ENCODE results near the gene HSPB3. TPM values are rescaled to one million over a fixed set of nuclear protein-coding genes. Genes with fewer than 3 reads are reported as not detected.
"Not testable (repeated sequence)": the region's sequence is repeated elsewhere in the genome, so short reads cannot be mapped to it uniquely, and the experiment has no call there.

The HSPB3 gene
- total RNA-seq, 1 experiment from 2014 or later = not detected

DNA sequence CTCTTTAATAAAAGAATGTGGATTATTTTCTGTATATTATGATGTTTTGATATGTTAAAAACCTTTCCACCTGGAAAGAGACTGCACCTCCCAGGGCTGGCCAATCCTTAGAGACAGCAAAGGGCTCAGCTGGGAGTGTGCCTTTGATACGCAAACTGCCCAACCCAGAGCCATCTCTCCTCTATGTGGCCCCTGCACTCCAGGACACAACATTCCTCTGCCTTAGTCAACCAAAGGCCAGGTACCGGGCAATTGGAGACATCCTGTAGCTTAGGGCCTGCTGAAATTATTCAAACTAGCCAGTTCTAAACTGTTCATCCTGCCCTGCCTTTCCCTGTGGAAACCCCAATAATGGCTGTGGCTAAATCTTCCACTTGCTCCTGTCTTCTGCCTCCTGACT is 5.0 kb upstream of the HSPB3 start:
- in situ Hi-C loops (cut with HindIII; ENCODE audit: low sequenced_read_pairs) = no loop called here
- DNase-seq (ENCODE audit: low spot score) = no peak

DNA sequence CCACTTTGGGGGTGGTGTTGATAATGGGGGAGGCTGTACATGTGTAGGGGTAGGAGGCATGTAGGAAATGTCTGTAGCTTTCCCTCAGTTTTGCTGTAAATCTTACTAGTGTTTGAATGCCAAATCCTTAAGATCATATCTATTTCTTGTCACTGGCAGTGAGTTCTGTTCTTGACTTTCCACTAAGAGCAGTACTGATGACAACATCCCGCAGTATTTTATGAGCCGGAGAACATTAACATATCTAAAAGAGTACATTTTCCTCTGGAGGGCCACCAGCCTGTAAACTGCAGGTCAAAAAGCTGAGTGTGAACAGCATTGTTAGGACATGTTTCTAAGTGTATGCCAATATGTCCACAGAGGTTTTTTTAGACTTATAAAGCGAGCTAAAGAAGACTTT is 2.5 kb upstream of the HSPB3 start:
- no peak for DNase-seq (ENCODE audit: low spot score)
- in situ Hi-C loops (cut with HindIII; ENCODE audit: low sequenced_read_pairs) = no loop called here

DNA sequence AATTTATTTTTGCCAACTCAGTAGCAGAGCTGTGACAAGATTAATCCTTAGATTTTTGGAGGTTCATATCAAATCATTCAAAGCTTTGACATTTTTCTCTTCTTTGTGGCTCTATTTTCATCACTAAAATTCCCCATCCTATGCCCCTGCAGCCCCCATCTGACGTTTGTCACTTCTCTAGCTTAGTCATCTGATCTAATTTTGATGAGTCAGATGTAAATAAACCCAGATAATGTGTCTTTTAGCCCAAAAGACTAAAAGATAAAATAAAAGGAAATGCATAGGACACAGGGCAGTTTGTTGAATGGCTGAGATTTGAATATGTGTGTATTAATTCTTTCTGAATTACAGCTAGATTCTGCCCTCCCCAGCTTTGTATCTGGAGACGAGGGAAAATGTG is 897 bp upstream of the HSPB3 start:
- no peak for DNase-seq (ENCODE audit: low spot score)
- in situ Hi-C loops (cut with HindIII; ENCODE audit: low sequenced_read_pairs) = no loop called here

DNA sequence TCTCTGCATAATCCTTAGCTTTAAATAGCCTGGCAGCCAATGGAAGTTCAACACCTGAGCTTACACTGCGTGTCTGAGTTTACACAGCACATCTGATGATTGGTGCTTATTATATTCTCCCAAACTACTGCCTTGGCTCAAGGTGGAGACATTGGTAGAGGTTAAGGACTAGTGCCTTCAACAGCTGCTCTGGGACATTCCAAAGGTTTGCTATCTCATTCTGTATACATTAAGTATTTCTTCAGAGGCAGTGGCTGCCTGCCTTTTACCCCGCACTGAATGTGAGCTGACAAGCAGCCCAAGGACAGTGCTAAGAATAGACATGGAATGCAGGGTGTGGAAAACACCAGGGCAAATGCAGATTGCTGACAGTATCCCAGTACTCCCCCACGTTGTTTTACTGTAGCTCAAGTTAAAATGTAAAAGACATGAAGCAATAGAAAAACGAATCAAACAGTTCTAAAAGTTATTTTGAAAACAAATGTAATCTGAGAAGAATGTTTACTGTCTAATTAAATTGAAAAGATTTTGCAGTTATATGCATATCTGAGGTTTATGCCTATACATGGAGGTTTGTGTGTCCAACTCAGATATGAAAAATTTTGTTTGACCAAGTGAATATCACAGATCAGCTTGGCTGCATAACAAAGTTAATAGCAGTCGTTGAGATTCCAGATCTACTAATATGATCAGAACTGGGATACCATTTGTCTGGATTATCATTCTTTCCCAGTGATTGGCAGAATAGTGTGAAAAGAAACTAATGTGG is 1.8 kb downstream of the HSPB3 start:
- in situ Hi-C loops (cut with HindIII; ENCODE audit: low sequenced_read_pairs) = no loop called here
- no peak for DNase-seq (ENCODE audit: low spot score)

- in situ Hi-C loops (cut with HindIII; ENCODE audit: low sequenced_read_pairs) = no loop called here
These were observed 2.7 kb downstream of the HSPB3 start for GRCh38 chr5:54458221-54458620.

GRCh38 chr5:54460181-54460919 is 4.9 kb downstream of the HSPB3 start:
- in situ Hi-C loops (cut with HindIII; ENCODE audit: low sequenced_read_pairs) = no loop called here

More at GRCh38 chr5:54458221-54458620, 2.7 kb downstream of the HSPB3 start:
- DNase-seq (ENCODE audit: low spot score) = no peak

DNA sequence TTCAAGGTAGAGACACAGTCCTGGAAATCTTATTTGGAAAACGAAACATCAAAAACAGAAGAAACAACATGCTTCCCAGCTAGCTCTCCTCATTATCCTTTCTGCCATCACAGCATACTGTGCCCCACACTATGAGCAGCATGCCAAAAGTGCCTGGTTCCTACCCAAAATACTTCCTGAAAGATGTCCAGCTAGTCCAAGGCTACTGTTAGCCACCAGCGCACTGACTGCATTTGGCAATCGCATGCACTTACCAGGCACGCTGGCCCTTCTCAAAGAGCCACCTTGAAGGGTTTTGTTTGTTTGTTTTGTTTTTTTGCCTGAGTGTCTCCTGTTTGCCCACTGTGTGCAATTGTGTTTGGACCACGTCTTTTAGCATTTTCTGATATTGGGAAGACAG is 6.8 kb downstream of the HSPB3 start:
- in situ Hi-C loops (cut with HindIII; ENCODE audit: low sequenced_read_pairs) = no loop called here
- no peak for DNase-seq (ENCODE audit: low spot score)

More at GRCh38 chr5:54460181-54460919, 4.9 kb downstream of the HSPB3 start:
- DNase-seq (ENCODE audit: low spot score) = no peak

GRCh38 chr5:54463713-54464112 is 8.2 kb downstream of the HSPB3 start:
- in situ Hi-C loops (cut with HindIII; ENCODE audit: low sequenced_read_pairs) = no loop called here
- no peak for DNase-seq (ENCODE audit: low spot score)

GRCh38 chr5:54469622-54470021 is 14.1 kb downstream of the HSPB3 start:
- DNase-seq (ENCODE audit: low spot score) = no peak
- in situ Hi-C loops (cut with HindIII; ENCODE audit: low sequenced_read_pairs) = no loop called here

DNA sequence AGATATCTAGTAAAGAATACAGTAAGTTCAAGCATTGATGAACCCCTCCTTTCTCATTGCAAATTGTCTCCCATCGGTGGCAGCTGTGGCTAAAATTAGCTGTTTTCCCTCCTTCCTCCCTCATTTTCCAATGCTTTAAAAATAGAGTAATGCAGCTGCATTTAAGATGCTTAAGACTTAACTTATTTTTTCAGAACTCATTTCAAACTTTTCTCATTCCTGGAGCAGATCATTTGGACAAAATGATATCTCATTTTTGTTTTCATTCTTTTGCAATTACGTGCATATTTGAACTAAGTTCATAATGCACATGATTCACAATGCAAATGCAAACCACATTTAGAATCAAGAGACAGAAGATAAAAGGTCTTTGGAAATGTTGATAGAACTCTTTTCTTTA is 14.6 kb downstream of the HSPB3 start:
- in situ Hi-C loops (cut with HindIII; ENCODE audit: low sequenced_read_pairs) = no loop called here
- DNase-seq (ENCODE audit: low spot score) = no peak

GRCh38 chr5:54470677-54471076 is 15.2 kb downstream of the HSPB3 start:
- in situ Hi-C loops (cut with HindIII; ENCODE audit: low sequenced_read_pairs) = no loop called here
- no peak for DNase-seq (ENCODE audit: low spot score)

DNA sequence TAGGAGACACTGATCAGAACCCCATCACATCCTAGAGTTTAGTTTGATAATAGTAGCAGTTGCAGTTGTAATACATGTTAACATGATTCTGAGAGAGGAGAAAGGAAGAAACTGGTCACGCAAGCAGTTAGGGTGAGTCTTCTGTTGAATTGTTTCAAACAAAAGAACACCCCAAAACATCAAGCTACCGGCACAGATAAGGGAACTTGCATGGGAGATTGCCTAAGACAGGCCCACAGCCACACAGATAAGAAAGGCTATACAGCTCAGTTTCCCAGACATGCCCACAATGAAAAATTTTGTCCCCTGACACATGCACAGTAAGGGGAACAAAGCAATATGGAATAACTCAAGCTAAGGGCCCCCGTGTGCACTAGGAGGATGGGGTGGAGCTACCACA is 15.9 kb downstream of the HSPB3 start:
- in situ Hi-C loops (cut with HindIII; ENCODE audit: low sequenced_read_pairs) = no loop called here
- no peak for DNase-seq (ENCODE audit: low spot score)

DNA sequence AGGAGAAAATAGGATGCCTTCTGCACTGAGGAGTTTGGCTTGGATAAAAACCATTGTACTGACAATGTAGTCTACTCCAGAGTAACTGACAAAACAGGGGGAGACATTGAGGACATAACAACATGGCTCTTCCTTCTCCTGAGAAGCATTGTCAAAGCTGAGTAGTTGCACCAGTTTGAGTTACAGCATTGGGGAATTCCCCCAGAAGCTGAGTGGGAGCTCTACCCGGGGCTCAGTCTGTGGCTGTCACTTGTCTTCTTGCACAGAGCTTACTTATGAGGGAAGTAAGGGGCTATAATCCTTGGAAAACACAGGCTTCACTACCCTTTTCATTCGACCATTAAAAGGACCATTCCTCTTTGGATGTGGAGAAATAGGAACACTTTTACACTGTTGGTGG is 21.2 kb downstream of the HSPB3 start:
- in situ Hi-C loops (cut with HindIII; ENCODE audit: low sequenced_read_pairs) = no loop called here

DNA sequence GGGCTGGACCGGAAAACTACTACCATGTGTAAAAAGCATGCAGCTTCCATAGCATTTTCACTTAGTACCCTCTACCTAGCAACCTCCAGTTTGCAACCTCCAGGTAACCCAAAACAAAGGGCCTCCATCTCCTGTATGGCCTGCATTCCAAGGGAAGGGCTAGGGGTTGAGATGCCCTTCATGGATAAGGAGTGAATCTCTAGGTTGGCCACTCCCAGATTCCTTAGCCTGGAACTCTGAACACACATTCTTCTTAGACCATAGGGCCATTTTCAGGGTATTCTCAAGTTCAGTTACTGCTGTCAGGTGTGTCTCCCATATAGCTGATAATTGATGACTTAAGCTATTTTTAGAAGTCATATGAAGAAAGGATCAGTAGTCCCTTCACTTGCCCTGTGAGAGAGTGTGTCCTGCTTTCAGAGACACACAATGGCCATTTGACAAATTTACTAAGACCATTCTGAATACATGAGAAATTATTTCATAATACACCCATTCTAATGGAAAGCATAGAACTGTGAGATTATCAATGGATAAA is 22.5 kb downstream of the HSPB3 start:
- no peak for DNase-seq (ENCODE audit: low spot score)

More for the DNA sequence above, 21.2 kb downstream of the HSPB3 start:
- no peak for DNase-seq (ENCODE audit: low spot score)

GRCh38 chr5:54480296-54480695 is 24.8 kb downstream of the HSPB3 start:
- no peak for DNase-seq (ENCODE audit: low spot score)
- in situ Hi-C loops (cut with HindIII; ENCODE audit: low sequenced_read_pairs) = no loop called here

More for the DNA sequence above, 22.5 kb downstream of the HSPB3 start:
- in situ Hi-C loops (cut with HindIII; ENCODE audit: low sequenced_read_pairs) = no loop called here

DNA sequence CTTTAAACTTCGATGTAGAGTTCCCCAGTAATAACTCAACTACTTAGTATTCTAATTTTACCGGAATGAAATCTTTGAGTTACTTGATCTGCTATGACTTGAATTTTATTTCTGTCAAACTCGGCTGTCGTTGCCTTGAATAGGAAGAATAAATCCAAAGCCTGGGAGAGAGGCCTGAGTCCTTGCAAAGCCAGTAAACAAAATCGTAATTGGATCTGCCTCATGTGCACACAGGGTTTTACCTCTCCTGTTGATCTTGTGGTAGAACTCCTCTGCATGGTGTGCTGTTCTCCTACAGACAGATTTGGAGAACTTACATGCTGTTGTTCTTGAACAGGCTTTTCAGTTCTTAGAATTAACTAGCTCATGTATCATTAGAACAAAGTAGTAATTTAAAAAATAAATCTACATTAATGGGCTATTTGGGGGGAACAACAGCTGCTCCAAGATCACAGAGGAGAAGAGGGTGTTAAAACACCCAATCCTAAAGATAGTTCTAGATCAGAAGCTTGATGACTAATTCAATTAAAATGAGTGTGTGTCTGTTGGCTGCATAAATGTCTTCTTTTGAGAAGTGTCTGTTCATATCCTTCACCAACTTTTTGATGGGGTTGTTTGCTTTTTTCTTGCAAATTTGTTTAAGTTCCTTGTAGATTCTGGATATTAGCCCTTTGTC is 28.9 kb downstream of the HSPB3 start:
- DNase-seq (ENCODE audit: low spot score) = no peak
- in situ Hi-C loops (cut with HindIII; ENCODE audit: low sequenced_read_pairs) = no loop called here

GRCh38 chr5:54485659-54486058 is 30.2 kb downstream of the HSPB3 start:
- in situ Hi-C loops (cut with HindIII; ENCODE audit: low sequenced_read_pairs) = not testable (repeated sequence)

DNA sequence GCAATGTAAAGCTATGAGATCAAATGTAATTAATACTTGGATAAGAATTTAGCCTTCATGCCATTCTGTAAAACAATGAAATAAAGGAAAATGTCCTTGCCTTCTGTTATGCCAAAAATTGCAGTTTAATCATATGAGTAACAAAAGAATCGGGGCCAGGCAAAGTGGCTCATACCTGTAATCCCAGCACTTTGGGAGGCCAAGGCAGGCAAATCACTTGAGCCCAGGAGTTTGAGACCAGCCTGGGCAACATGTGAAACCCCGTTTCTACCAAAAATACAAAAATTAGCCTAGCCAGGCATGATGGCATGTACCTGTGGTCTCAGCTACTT is 34.1 kb downstream of the HSPB3 start:
- DNase-seq (ENCODE audit: low spot score); in situ Hi-C loops (cut with HindIII; ENCODE audit: low sequenced_read_pairs): not testable (repeated sequence)

More at GRCh38 chr5:54485659-54486058, 30.2 kb downstream of the HSPB3 start:
- DNase-seq (ENCODE audit: low spot score) = not testable (repeated sequence)

DNA sequence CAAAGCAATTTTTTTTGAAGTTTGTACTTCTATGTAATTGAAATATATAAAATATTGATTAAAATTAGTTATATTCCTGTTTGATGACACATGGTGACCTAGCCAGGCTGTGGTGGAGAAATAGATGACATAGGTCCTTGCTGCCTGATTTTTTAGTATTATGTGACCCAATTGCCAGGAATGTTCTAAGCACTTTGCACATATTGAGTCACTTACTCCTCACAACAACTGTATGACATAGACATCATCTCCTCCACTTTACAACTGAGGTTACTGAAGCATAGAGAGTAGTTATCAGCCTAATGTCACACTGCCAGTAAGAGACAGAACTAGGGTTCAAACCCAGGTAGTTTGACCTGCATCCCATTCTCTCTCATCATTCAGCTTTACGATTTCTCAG is 35.8 kb downstream of the HSPB3 start:
- no peak for DNase-seq (ENCODE audit: low spot score)
- in situ Hi-C loops (cut with HindIII; ENCODE audit: low sequenced_read_pairs) = no loop called here

DNA sequence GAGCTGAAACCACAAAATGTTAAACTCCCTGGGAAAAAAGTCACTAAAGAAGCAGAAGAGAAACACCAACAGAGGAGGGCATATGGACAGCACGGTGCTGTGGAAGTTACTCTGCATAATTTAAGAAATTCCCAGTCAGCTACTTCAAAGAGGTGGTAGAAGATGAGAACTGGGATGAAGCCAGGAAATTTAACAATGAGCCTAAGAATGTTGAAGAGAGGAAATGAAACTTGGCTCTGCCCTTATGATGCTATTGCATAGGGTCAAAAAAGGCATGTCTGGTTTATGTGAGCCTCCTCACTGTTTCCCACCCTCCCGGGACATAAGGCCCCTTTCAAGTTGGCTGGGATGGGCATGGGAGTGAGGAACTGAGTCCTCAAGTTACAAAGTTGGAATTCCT is 36.7 kb downstream of the HSPB3 start:
- in situ Hi-C loops (cut with HindIII; ENCODE audit: low sequenced_read_pairs) = no loop called here
- no peak for DNase-seq (ENCODE audit: low spot score)

Data from G401 (cell line).